Activated T-helper 17 cell treated with anti-CD3 and anti-CD28 coated beads, Interleukin-2, amount 50 U/mL, for 72 hours (primary cell): Measurements from ENCODE around the gene CAMK2B. TPM values are rescaled to one million over a fixed set of nuclear protein-coding genes. Genes with fewer than 3 reads are reported as not detected.

Experiments used
- ATAC-seq: fragments of 150-1000 bp; cut with Tn5 transposase; replicated peaks from 2 replicates; pipeline ENCODE4 v1.10.0; 2021; ENCODE audit warnings: mild to moderate bottlenecking, moderate library complexity
- H3K27ac Mint-ChIP-seq: one replicate; pipeline ENCODE4 v1.8.0; 2022; ENCODE audit warnings: mixed read lengths
- H3K27me3 Mint-ChIP-seq: one replicate; pipeline ENCODE4 v1.8.0; 2022; ENCODE audit warnings: mixed read lengths
- H3K36me3 Mint-ChIP-seq: one replicate; pipeline ENCODE4 v1.8.0; 2022; ENCODE audit warnings: low read depth, mild to moderate bottlenecking, mixed read lengths
- H3K4me1 Mint-ChIP-seq: one replicate; pipeline ENCODE4 v1.8.0; 2022; ENCODE audit warnings: mixed read lengths
- H3K4me3 Mint-ChIP-seq: one replicate; pipeline ENCODE4 v1.8.0; 2022; ENCODE audit warnings: mild to moderate bottlenecking, mixed read lengths
- H3K9me3 Mint-ChIP-seq: one replicate; pipeline ENCODE4 v1.8.0; 2022; ENCODE audit warnings: mixed read lengths
- total RNA-seq, 2 donors: library from RNA; stranded (reverse); gene quantifications; one replicate each; pipeline ENCODE4 v1.2.3, GENCODE V29; 2022

Gene CAMK2B
- total RNA-seq, 2 donors from 2014 or later = 1.0 to 1.7 TPM

DNA sequence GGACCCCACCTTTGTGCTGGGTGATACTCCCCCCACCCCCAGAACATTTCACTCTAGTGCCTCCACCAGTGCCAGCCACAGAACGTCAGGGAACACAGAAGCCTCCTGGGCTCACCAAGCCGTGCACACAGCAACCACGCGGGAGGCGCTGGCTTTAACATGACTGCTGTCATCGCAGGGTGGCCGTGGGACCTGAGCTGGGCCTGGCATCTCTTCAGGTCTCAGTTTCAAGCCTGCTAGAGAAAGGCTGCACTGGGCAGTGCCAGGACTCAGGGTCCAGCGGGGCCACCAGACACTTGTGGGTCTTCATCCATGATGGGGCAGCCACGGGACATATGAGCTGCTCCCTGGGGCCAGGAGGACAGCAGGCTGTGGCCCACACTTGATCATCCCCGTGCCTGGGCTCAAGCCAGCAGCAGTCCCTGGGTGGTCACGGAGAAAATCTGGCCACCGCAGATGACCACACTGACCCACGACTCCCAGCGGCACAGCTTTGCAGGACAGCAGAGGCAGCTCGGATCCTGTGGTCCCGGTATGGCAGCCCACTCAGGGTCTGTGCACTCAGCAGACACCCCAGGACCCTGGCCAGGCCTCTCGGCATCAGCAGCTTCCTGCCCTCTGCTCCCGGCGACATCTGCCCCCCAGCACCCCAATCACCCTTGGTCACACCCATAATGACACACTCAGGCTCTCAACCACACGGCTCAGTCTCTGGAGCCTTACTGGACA, 44.2 kb downstream of the CAMK2B start:
- Mint-ChIP-seq H3K27me3 (no peaks in the 10 kb centered on the region), H3K36me3 (no peaks in the 10 kb centered on the region), H3K4me1 (no peaks in the 10 kb centered on the region), H3K4me3 (no peak overlapping the region), H3K27ac (no peak overlapping the region), H3K9me3 (no peaks in the 10 kb centered on the region)
- no peak for ATAC-seq

- Mint-ChIP-seq H3K4me3 (no peak overlapping the region), H3K36me3 (no peaks in the 10 kb centered on the region), H3K4me1 (no peaks in the 10 kb centered on the region), H3K27ac (no peak overlapping the region), H3K9me3 (no peaks in the 10 kb centered on the region), H3K27me3 (no peaks in the 10 kb centered on the region)
- no peak for ATAC-seq
Observed at GRCh38 chr7:44280636-44280992, 44.8 kb downstream of the CAMK2B start.

- no peak overlapping the region for H3K27ac Mint-ChIP-seq
Observed at GRCh38 chr7:44279731-44280505, 45.5 kb downstream of the CAMK2B start.

DNA sequence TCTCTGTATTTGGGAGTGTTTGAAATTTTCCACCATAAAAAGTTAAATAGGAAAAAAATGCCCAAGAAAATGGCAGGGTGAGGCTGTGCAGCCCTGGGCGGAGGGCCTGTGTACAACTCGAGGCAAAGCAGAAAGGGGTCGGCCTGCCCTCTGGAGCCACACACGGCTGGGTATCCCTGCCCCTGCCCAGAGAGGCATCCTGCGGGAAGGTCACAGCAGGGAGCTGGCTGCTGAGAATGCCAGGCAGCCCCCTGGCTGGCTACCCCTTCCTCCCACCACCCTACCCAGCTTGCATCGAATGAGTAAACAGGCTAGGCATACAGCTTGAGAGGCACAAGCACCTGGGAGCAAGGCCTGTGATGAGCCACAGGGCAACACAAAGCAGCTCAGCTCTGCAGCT, 46.1 kb downstream of the CAMK2B start:
- no peaks in the 10 kb centered on the region for H3K9me3 Mint-ChIP-seq
- H3K4me1 Mint-ChIP-seq = peaks cover 3% of the 10 kb centered on the region
- no peak overlapping the region for H3K4me3 Mint-ChIP-seq
- H3K36me3 Mint-ChIP-seq = no peaks in the 10 kb centered on the region
- peaks cover 3% of the 10 kb centered on the region for H3K27me3 Mint-ChIP-seq
- no peak overlapping the region for H3K27ac Mint-ChIP-seq
- ATAC-seq = no peak

More at GRCh38 chr7:44279731-44280505, 45.5 kb downstream of the CAMK2B start:
- Mint-ChIP-seq H3K27me3 (no peaks in the 10 kb centered on the region), H3K36me3 (no peaks in the 10 kb centered on the region), H3K4me1 (no peaks in the 10 kb centered on the region), H3K9me3 (no peaks in the 10 kb centered on the region), H3K4me3 (no peak overlapping the region)
- ATAC-seq = no peak

DNA sequence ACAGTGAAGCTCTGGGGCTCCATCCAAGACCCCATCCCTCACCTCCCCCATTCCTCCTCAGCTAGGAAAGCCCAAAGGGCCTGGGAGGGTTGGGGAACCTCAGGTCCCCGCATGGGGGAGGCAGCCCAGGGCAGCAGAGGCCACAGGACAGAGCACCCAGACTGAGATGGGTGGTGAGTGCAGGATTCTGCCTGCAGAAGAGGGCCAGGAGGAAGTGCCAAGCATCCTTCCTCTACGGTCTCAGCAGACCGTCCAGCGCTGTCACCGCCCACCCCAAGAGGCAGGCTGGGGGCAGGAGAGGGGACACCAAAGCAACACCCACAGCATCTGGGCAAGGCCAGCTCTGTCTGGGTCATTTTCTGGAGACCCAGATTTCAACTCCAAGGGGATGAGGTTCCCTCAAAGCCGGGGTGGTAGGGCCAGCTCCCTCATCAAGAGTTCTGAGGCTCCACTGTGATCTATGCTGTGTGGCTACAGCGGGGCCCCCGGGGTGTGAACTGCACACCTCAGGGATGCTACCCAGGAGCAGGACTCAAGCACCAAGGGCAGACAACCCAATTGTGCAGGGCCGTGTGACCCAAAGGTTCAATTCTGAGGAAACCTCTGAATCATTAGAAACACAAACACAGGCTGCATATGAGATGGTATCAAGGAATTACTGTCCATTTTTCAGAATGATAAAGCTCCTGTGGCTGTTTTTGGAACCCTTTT, 46.8 kb downstream of the CAMK2B start:
- Mint-ChIP-seq H3K4me1 (peaks cover 5% of the 10 kb centered on the region), H3K36me3 (no peaks in the 10 kb centered on the region), H3K27me3 (peaks cover 4% of the 10 kb centered on the region), H3K9me3 (no peaks in the 10 kb centered on the region), H3K4me3 (no peak overlapping the region), H3K27ac (no peak overlapping the region)
- no peak for ATAC-seq

- H3K36me3 Mint-ChIP-seq = no peaks in the 10 kb centered on the region
- H3K27me3 Mint-ChIP-seq = peaks cover 4% of the 10 kb centered on the region
- ATAC-seq = no peak
- no peaks in the 10 kb centered on the region for H3K9me3 Mint-ChIP-seq
- peaks cover 5% of the 10 kb centered on the region for H3K4me1 Mint-ChIP-seq
- no peak overlapping the region for H3K27ac Mint-ChIP-seq
- no peak overlapping the region for H3K4me3 Mint-ChIP-seq
Observed at GRCh38 chr7:44277851-44278250, 47.5 kb downstream of the CAMK2B start.

GRCh38 chr7:44277391-44277790, 48.0 kb downstream of the CAMK2B start:
- Mint-ChIP-seq H3K4me1 (peaks cover 5% of the 10 kb centered on the region), H3K9me3 (no peaks in the 10 kb centered on the region), H3K27ac (no peak overlapping the region), H3K27me3 (peaks cover 4% of the 10 kb centered on the region), H3K36me3 (no peaks in the 10 kb centered on the region), H3K4me3 (no peak overlapping the region)
- no peak for ATAC-seq

DNA sequence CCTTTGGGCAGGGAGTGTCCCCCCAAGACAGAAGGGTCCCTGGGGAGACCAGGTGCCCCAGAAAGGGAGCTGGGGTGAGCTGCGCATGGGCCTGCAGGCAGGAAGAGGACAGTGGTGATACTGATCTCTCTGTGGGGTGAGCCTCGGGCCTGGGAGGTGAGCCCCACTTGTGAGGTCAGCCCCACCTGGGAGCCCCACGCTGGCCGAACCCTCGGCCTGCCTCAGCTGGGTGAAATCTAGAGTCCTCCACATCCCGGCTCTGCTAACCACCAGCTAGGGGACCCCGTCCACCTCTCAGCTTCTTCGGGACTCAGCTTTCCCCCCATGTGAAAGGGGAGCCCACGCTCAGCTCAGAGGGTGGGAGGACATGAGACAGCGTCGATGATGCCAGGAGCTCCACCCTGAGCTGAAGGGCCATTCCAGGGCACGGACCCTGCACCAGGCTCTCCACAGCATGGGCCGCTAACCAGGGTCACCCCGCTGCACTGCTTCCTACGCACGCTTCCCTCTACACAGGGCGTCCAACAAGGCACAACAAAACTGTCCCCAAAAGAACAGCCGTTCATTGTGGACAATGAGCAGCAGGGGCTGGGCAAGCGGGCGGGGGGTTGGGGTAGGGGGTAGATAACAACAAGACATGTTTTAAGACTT, 48.7 kb downstream of the CAMK2B start:
- no peak overlapping the region for H3K27ac Mint-ChIP-seq
- no peaks in the 10 kb centered on the region for H3K9me3 Mint-ChIP-seq
- H3K27me3 Mint-ChIP-seq = peaks cover 4% of the 10 kb centered on the region
- peaks cover 5% of the 10 kb centered on the region for H3K4me1 Mint-ChIP-seq
- H3K4me3 Mint-ChIP-seq = no peak overlapping the region
- no peaks in the 10 kb centered on the region for H3K36me3 Mint-ChIP-seq
- ATAC-seq = no peak

DNA sequence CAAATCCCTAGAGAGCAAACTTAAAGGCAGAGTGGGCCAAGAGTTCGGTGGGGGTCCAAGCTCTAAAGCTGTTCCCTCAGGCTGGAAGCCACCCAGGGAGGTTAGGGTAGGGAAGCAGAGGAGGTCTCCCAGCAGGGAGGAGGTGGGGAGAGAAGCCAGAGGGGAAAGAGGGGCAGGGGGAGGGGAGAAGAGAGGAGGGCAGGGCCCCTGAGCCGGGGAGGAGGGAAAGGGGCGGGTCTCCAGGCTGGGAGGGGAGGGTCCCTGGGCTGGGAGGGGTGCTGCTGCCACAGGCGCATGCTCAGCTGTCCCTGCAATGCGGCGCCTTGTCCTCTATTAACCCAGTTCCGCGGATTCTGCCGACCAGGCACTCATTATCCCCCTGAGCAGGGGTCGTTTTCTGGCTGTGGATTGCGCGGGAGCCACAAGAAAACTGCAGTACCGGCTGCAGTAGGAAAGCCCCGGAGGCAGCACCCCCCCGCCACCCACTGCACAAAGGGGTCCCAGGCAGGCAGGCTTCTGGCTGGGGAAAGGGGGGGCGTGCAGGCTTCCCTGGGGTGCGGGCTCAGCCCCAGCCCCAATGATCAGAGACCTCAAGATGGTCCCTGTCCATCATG, 49.3 kb downstream of the CAMK2B start:
- Mint-ChIP-seq H3K4me3 (no peak overlapping the region), H3K27ac (no peak overlapping the region), H3K36me3 (no peaks in the 10 kb centered on the region), H3K4me1 (peaks cover 5% of the 10 kb centered on the region), H3K27me3 (peaks cover 4% of the 10 kb centered on the region), H3K9me3 (no peaks in the 10 kb centered on the region)
- no peak for ATAC-seq

DNA sequence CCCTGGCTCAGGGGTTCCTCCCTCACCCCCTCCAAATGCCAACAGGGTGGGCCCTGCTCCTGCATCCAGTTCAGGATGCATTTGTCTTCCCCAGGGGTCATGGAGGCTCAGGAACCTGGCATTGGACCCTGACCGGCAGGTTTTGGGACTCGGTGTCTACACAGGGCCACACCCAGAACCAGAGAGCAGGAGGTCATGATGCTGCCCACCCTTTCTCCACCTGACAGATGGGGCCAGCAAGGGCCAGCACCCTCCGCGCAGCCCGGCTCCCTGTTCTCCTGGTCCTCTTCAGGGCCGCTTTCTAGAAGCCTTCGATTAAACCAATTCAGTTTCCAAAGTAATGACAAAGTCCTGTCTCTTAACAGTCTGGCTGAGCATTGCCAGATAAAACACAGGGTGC, 50.2 kb downstream of the CAMK2B start:
- ATAC-seq = no peak
- H3K4me1 Mint-ChIP-seq = peaks cover 5% of the 10 kb centered on the region
- no peaks in the 10 kb centered on the region for H3K36me3 Mint-ChIP-seq
- no peak overlapping the region for H3K27ac Mint-ChIP-seq
- peaks cover 4% of the 10 kb centered on the region for H3K27me3 Mint-ChIP-seq
- no peaks in the 10 kb centered on the region for H3K9me3 Mint-ChIP-seq
- H3K4me3 Mint-ChIP-seq = no peak overlapping the region

DNA sequence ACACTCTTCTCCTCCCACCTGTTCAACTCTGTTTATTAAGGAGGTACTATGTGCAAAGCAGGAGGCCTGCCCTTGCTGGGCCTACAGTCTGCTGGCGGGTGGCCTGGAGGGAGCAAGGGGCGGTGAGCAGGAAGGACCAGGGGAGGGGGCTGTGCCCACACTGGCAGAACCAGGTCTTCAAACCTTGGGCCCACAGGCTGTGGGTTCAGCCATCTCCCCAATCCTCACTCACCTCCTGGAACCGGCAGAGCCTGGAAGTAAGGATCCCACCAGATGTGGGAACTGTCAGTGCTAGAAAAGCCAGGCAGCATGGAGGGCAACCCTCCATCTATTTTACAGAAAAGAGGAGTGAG, 50.8 kb downstream of the CAMK2B start:
- no peak overlapping the region for H3K4me3 Mint-ChIP-seq
- H3K36me3 Mint-ChIP-seq = no peaks in the 10 kb centered on the region
- H3K27ac Mint-ChIP-seq = peak overlapping the region; percentile 61
- no peaks in the 10 kb centered on the region for H3K9me3 Mint-ChIP-seq
- H3K4me1 Mint-ChIP-seq = peaks cover 5% of the 10 kb centered on the region
- H3K27me3 Mint-ChIP-seq = peaks cover 4% of the 10 kb centered on the region
- ATAC-seq = no peak

DNA sequence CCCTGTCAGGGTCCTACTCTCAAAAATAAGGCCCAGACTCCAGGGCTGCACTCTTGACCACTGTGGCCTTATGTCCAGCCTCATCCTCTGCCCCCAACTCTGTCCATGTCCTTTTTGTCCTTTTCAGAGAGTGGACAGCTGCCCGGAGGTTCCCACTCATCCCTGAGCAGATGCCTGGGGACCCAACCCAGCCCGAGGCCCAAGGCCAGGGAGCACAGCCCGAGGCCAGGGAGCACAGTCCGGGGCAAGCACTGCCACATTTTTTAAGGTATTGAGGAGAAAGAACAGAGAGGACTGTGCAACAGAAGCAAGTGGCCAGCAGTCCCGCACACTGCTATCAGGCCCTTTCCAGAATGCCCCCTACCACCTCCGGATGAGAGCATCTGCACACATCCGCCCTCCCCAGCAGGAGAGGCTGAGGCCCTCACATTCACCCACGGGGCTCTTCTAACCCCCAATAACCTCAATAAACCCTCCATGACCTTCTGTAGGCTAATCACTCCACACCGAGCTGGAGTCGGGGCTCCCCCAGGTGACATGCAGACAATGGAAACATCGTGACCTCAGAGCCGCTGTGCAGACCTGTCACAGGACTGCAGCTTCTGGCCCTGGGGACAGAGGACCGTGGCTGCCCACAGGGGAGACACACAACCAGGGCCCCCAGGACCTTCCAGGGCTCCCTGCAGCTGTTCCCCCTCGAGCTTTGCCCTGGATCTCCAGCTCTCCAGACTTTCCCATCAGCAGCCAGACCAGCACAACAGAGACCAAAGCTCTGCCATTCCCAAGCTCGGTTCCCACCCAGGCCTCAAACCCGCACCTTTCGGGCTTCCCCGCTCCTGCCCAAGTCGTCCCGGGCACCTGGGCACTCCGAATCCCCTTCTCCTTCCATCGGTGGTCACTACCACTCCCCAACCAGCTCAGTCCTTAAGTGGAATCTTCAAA, 51.4 kb downstream of the CAMK2B start:
- peak overlapping the region; percentile 61 for H3K27ac Mint-ChIP-seq
- H3K4me3 Mint-ChIP-seq = no peak overlapping the region
- H3K36me3 Mint-ChIP-seq = no peaks in the 10 kb centered on the region
- peaks cover 4% of the 10 kb centered on the region for H3K27me3 Mint-ChIP-seq
- H3K4me1 Mint-ChIP-seq = peaks cover 5% of the 10 kb centered on the region
- H3K9me3 Mint-ChIP-seq = no peaks in the 10 kb centered on the region
- peak; percentile 57 for ATAC-seq

DNA sequence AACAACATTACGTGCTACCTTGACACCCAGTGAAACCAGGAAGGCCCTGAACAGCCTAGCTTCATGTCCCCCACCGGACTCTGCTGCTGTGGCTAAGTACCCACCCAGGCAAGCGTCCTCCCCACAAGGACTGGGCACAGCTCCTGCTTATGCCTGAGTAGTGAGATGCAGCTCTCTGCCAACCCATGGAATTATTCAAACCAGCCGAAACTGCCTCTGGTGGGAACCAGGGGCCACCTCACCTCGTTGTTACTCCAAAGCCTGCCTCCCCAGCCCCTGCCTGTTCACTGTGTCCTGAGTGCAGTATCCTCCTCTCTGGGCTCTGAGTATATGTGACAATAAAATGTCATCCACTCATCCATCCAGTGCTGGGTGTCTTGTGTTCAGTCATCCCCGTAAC, 52.4 kb downstream of the CAMK2B start:
- Mint-ChIP-seq H3K27ac (no peak overlapping the region), H3K36me3 (no peaks in the 10 kb centered on the region), H3K4me1 (peaks cover 5% of the 10 kb centered on the region), H3K27me3 (peaks cover 4% of the 10 kb centered on the region), H3K9me3 (no peaks in the 10 kb centered on the region), H3K4me3 (no peak overlapping the region)
- ATAC-seq = no peak
